ENCODE results near the gene SPEF2.
A peak's percentile ranks its signal among the peaks of the same experiment; 100 is the strongest.

Gene SPEF2

GRCh38 chr5:35741126-35741716 lies 123.6 kb downstream of the SPEF2 start:
- DNase-seq: no peak

- DNase-seq: no peak
Observed at GRCh38 chr5:35741971-35742370, 124.3 kb downstream of the SPEF2 start.

GRCh38 chr5:35743644-35744043 lies 126.0 kb downstream of the SPEF2 start:
- DNase-seq: no peak

GRCh38 chr5:35745193-35745592 lies 127.5 kb downstream of the SPEF2 start:
- no peak for DNase-seq

GRCh38 chr5:35745660-35746059 lies 128.0 kb downstream of the SPEF2 start:
- no peak for DNase-seq

- DNase-seq: no peak
Observed at GRCh38 chr5:35752012-35752411, 134.3 kb downstream of the SPEF2 start.

- no peak for DNase-seq
Observed at GRCh38 chr5:35753500-35753899, 135.8 kb downstream of the SPEF2 start.

GRCh38 chr5:35754481-35754880 lies 136.8 kb downstream of the SPEF2 start:
- no peak for DNase-seq

- DNase-seq: no peak
Observed at GRCh38 chr5:35755966-35756365, 138.3 kb downstream of the SPEF2 start.

GRCh38 chr5:35758151-35758724 lies 140.6 kb downstream of the SPEF2 start:
- DNase-seq: no peak

GRCh38 chr5:35761541-35761940 lies 143.9 kb downstream of the SPEF2 start:
- DNase-seq: no peak

GRCh38 chr5:35762368-35762767 lies 144.7 kb downstream of the SPEF2 start:
- DNase-seq: no peak

GRCh38 chr5:35765921-35766320 lies 148.3 kb downstream of the SPEF2 start:
- no peak for DNase-seq

GRCh38 chr5:35771300-35771699 lies 153.6 kb downstream of the SPEF2 start:
- no peak for DNase-seq

- DNase-seq: no peak
Observed at GRCh38 chr5:35771839-35772238, 154.2 kb downstream of the SPEF2 start.

- no peak for DNase-seq
Observed at GRCh38 chr5:35773967-35774366, 156.3 kb downstream of the SPEF2 start.

GRCh38 chr5:35776757-35777156 lies 159.1 kb downstream of the SPEF2 start:
- DNase-seq: no peak

- DNase-seq: peak; percentile 41 to 80
Observed at GRCh38 chr5:35777358-35778087, 159.9 kb downstream of the SPEF2 start.

- no peak for DNase-seq
Observed at GRCh38 chr5:35778259-35778769, 160.7 kb downstream of the SPEF2 start.

- peak in 1 of 2 experiments; percentile 53 for DNase-seq
Observed at GRCh38 chr5:35780236-35780635, 162.6 kb downstream of the SPEF2 start.

GRCh38 chr5:35781181-35781790 lies 163.6 kb downstream of the SPEF2 start:
- no peak for DNase-seq

GRCh38 chr5:35783551-35783950 lies 165.9 kb downstream of the SPEF2 start:
- no peak for DNase-seq

- DNase-seq: no peak
Observed at GRCh38 chr5:35785601-35786085, 168.0 kb downstream of the SPEF2 start.

GRCh38 chr5:35788724-35789123 lies 171.1 kb downstream of the SPEF2 start:
- no peak for DNase-seq
